K562 (cell line): Measurements from ENCODE around the gene MAP4. TPM values are rescaled to one million over a fixed set of nuclear protein-coding genes. Genes with fewer than 3 reads are reported as not detected.

Experiments used
- ATAC-seq: fragments of 200-7000 bp; cut with Tn5 transposase; 3 replicates; pipeline ENCODE4 v1.9.1; 2020; ENCODE audit warnings: moderate library complexity
- BruUV-seq: library from RNA; stranded (reverse); fragments of 400-500 nt; replicated peaks from 2 replicates; lab custom pipeline; 2021; lab: Mats Ljungman, UMichigan
- CTCF ChIA-PET: fragments of 300-600 bp; formaldehyde crosslinking; extraction: SDS; loops from one replicate; lab custom pipeline; 2021; ENCODE audit warnings: low intra/inter-chr PET ratio; lab: Yijun Ruan, JAX
- POLR2A ChIA-PET: fragments of 300-600, 350-650 bp; sonication (Branson Sonifier 250); formaldehyde crosslinking; extraction: SDS; loops from one replicate; lab custom pipeline; 2021; ENCODE audit warnings: antibody characterized with exemption, inconsistent platforms; lab: Yijun Ruan, JAX
- DNase-seq, 4 experiments: peaks; one replicate each; pipeline versions ENCODE4 v3.0.0 to v3.0.0-alpha.2; 2011 to 2018; ENCODE audit warnings: low spot score in 3 of 4, mixed read lengths in 3 of 4; ENCODE audit errors: extremely low read depth in 1 of 4
- FAIRE-seq: peaks from 2 replicates; lab custom pipeline; 2011; peaks lifted over from hg19 to GRCh38; lab: Jason Lieb, UNC
- H2AFZ ChIP-seq: 2 replicates; pipeline ENCODE4 v1.6.0; 2011; ENCODE audit warnings: low read depth, low read length, control low read depth, inconsistent platforms
- H3K27ac ChIP-seq: fragments of 200-600 bp; 3 replicates; pipeline ENCODE4 v1.8.0; 2011; ENCODE audit warnings: low read depth, mild to moderate bottlenecking, control low read depth, inconsistent platforms, low read length, moderate library complexity, mixed read lengths; ENCODE audit errors: extremely low read depth
- H3K27me3 ChIP-seq, 2 experiments: fragments of 300-600 bp in 1 of 2; 2 replicates in 1 of 2; 3 replicates in 1 of 2; pipeline versions ENCODE4 v1.6.0 to v1.8.0; 2011; ENCODE audit warnings: inconsistent platforms in 2 of 2, low read length in 2 of 2, mild to moderate bottlenecking in 1 of 2, mixed read lengths in 1 of 2, moderate library complexity in 1 of 2; ENCODE audit not compliant: control insufficient read depth in 2 of 2, insufficient read depth in 2 of 2
- H3K36me3 ChIP-seq: fragments of 300-600 bp; 3 replicates; pipeline ENCODE4 v1.8.0; 2011; ENCODE audit warnings: mild to moderate bottlenecking, low read length, inconsistent platforms; ENCODE audit not compliant: control insufficient read depth, insufficient read depth
- H3K4me1 ChIP-seq, 2 experiments: fragments of 200-600 bp in 1 of 2; replicated peaks in 1 of 2; 2 replicates in 1 of 2; 3 replicates in 1 of 2; pipeline versions ENCODE4 v1.5.1 to v1.8.0; 2011; ENCODE audit warnings: inconsistent platforms in 2 of 2, low read length in 2 of 2, mild to moderate bottlenecking in 1 of 2, mixed read lengths in 1 of 2, moderate library complexity in 1 of 2; ENCODE audit not compliant: control insufficient read depth in 2 of 2, insufficient read depth in 2 of 2
- H3K4me2 ChIP-seq: 2 replicates; pipeline ENCODE4 v1.6.1; 2011; ENCODE audit warnings: low read length, control low read depth, inconsistent platforms, mixed read lengths; ENCODE audit not compliant: insufficient read depth
- H3K4me3 ChIP-seq: fragments of 200-600 bp; sonication (generic), shearing (Covaris generic); 2 replicates; pipeline ENCODE4 v1.5.1; 2016; ENCODE audit warnings: control low read depth, inconsistent platforms
- H3K79me2 ChIP-seq: fragments of 200-600 bp; 3 replicates; pipeline ENCODE4 v1.8.0; 2011; ENCODE audit warnings: low read length, inconsistent platforms; ENCODE audit not compliant: control insufficient read depth, insufficient read depth
- H3K9ac ChIP-seq, 2 experiments: 2 replicates each; pipeline versions ENCODE4 v1.6.0 to v1.6.1; 2011; ENCODE audit warnings: low read depth in 2 of 2, low read length in 2 of 2, control low read depth in 1 of 2, inconsistent platforms in 1 of 2, mild to moderate bottlenecking in 1 of 2, mixed read lengths in 1 of 2; ENCODE audit not compliant: insufficient read depth in 1 of 2
- H3K9me1 ChIP-seq: one replicate; pipeline ENCODE4 v1.6.0; 2011; ENCODE audit warnings: inconsistent platforms, mild to moderate bottlenecking, low read length, moderate library complexity; ENCODE audit not compliant: control insufficient read depth, insufficient read depth
- H3K9me3 ChIP-seq: replicated peaks from 2 replicates; pipeline ENCODE4 v1.5.1; 2011; ENCODE audit warnings: low read depth, low read length, inconsistent platforms; ENCODE audit not compliant: control insufficient read depth, insufficient read depth
- H4K20me1 ChIP-seq: replicated peaks from 2 replicates; pipeline ENCODE4 v1.6.1; 2011; ENCODE audit warnings: low read length, inconsistent platforms, mixed read lengths; ENCODE audit not compliant: control insufficient read depth, insufficient read depth
- ATF6 ChIP-seq: sonication (generic); formaldehyde crosslinking; IDR thresholded peaks from 2 replicates; pipeline ENCODE4 v1.4.0; 2020; ENCODE audit warnings: mild to moderate bottlenecking, missing genetic modification reagents
- CBFA2T2 ChIP-seq: fragments of 450-650 bp; conservative IDR thresholded peaks from 2 replicates; pipeline ENCODE4 v1.6.1; 2017; ENCODE audit warnings: mild to moderate bottlenecking
- CBFA2T3 ChIP-seq: fragments of 450-650 bp; IDR thresholded peaks from 2 replicates; pipeline ENCODE4 v1.6.1; 2017
- CHD2 ChIP-seq: IDR thresholded peaks from 2 replicates; pipeline ENCODE4 v1.6.1; 2011; ENCODE audit warnings: low read depth, low read length
- HES1 ChIP-seq: fragments of 450-650 bp; IDR thresholded peaks from 2 replicates; pipeline ENCODE4 v1.6.1; 2016; ENCODE audit warnings: low read depth, mild to moderate bottlenecking, moderate library complexity
- MAFG ChIP-seq: fragments of 450-650 bp; conservative IDR thresholded peaks from 2 replicates; pipeline ENCODE4 v1.6.1; 2016; ENCODE audit warnings: missing genetic modification characterization, missing compliant biosample characterization
- MEIS2 ChIP-seq: fragments of 450-650 bp; IDR thresholded peaks from 2 replicates; pipeline ENCODE4 v1.6.1; 2014; ENCODE audit warnings: mild to moderate bottlenecking; ENCODE audit not compliant: partially characterized antibody
- POLR2B ChIP-seq: fragments of 450-650 bp; IDR thresholded peaks from 2 replicates; pipeline ENCODE4 v1.6.1; 2018; ENCODE audit warnings: low read depth; ENCODE audit not compliant: partially characterized antibody
- RFX1 ChIP-seq: fragments of 450-650 bp; IDR thresholded peaks from 2 replicates; pipeline ENCODE4 v1.6.1; 2016; ENCODE audit warnings: mild to moderate bottlenecking, moderate library complexity
- TRIM24 ChIP-seq, 2 experiments: fragments of 450-650 bp; IDR thresholded peaks; 2 replicates each; pipeline ENCODE4 v1.6.1; 2016
- U2AF1 ChIP-seq: fragments of 200-400 bp; formaldehyde crosslinking; optimal IDR thresholded peaks from 2 replicates; pipeline ENCODE3; 2017; ENCODE audit warnings: mild to moderate bottlenecking, low read depth, low read length, moderate library complexity
- ZNF639 ChIP-seq, 2 experiments: fragments of 200-800 bp in 1 of 2; sonication (Bioruptor generic) in 1 of 2; sonication (generic) in 1 of 2; formaldehyde crosslinking in 1 of 2; IDR thresholded peaks in 1 of 2; conservative IDR thresholded peaks in 1 of 2; 2 replicates each; pipeline versions ENCODE4 v1.5.0 to v1.6.1; 2016 to 2020; ENCODE audit warnings: missing compliant biosample characterization in 1 of 2, missing genetic modification characterization in 1 of 2, missing genetic modification reagents in 1 of 2
- WGBS: fragments of 100-300 bp; shearing (Covaris generic); methylation state at CpG from one replicate; pipeline ENCODE4 v1.1.6; 2016; ENCODE audit warnings: low coverage, mixed read lengths; ENCODE audit not compliant: insufficient coverage; ENCODE audit errors: missing lambda C conversion rate; 5-methylcytosine and 5-hydroxymethylcytosine counted together
- in situ Hi-C: fragments of 300-500 bp; cut with MboI; formaldehyde crosslinking; loops from 4 replicates; pipeline ENCODE4 v1.15.0; 2018; ENCODE audit warnings: inconsistent platforms, mixed read lengths
- intact Hi-C: fragments of 100-400 bp; cut with micrococcal nuclease; formaldehyde crosslinking; loops from 2 replicates; pipeline ENCODE4 v1.14.2; 2022
- polyA plus RNA-seq, 8 experiments: library from polyadenylated mRNA; depleted of rRNA in 4 of 8; stranded (reverse) in 5 of 8; unstranded in 3 of 8; fragments of >200 nt; fragmentation: Nextera tagmentation in 2 of 8; fragmentation: Illumina TruSeq in 1 of 8; extraction: Ambion mirVana in 2 of 8; extraction: Trizol in 1 of 8; gene quantifications; 2 replicates each; pipeline versions ENCODE4 v1.2.1 to v1.2.3, GENCODE V29; 2011 to 2014; ENCODE audit warnings: inconsistent platforms in 1 of 8, missing spikeins in 1 of 8
- total RNA-seq, 7 experiments: library from RNA; depleted of rRNA in 6 of 7; stranded (reverse); fragments of >200 nt in 6 of 7; fragmentation: Illumina TruSeq in 2 of 7; extraction: Trizol in 2 of 7; gene quantifications; 2 replicates each; pipeline versions ENCODE4 v1.2.1 to v1.2.3, GENCODE V29; 2011 to 2021; ENCODE audit warnings: low replicate concordance in 1 of 7

The MAP4 gene
- total and polyA plus RNA-seq, 9 of the 15 experiments (the other 6 are each of a cell fraction or from before 2014, with no cell fraction given) = 13.3 to 141 (median 36.8) TPM

- BruUV-seq = no TSS peak
- ChIA-PET POLR2A (no interaction called here), CTCF (no interaction called here)
- no peaks in the 10 kb centered on the region for H3K9me3 ChIP-seq
- peaks cover 38% of the 10 kb centered on the region for H3K36me3 ChIP-seq
- no peak overlapping the region for H3K27ac ChIP-seq
- intact Hi-C loops (no loop called here), in situ Hi-C loops (no loop called here)
- TF ChIP-seq RFX1 (0 out of 2 replicates have a peak, but pooled peaks have one; percentile 45), U2AF1 (no peak), CBFA2T3 (peak; percentile 44; the same call in 1 of the 2 replicates), CBFA2T2 (0 out of 2 replicates have a peak, but pooled peaks have one; percentile 8), MEIS2 (peak; percentile 14)
- no peak overlapping the region for H3K9ac ChIP-seq
- ATAC-seq = no peak
- H3K4me2 ChIP-seq = no peak overlapping the region
- no peak overlapping the region for H3K4me3 ChIP-seq
- peaks cover 6 to 17% of the 10 kb centered on the region in 2 experiments; a peak in 3 of 5 replicates for H3K4me1 ChIP-seq
- DNase-seq = peak in 1 of 4 experiments; percentile 25
- no peaks in the 10 kb centered on the region for H4K20me1 ChIP-seq
- no peak for FAIRE-seq
- no peak overlapping the region for H2AFZ ChIP-seq
- H3K79me2 ChIP-seq = no peaks in the 10 kb centered on the region
- H3K27me3 ChIP-seq = no peaks in the 10 kb centered on the region
- peaks cover 3% of the 10 kb centered on the region for H3K9me1 ChIP-seq
- 69% methylated on average over 1 of the region's 1 CpG for WGBS
Measured at GRCh38 chr3:47910233-47910632, 106.0 kb downstream of the MAP4 start.

GRCh38 chr3:47909607-47910006 lies 106.6 kb downstream of the MAP4 start:
- DNase-seq = no peak
- Histone ChIP-seq H3K4me3 (no peak overlapping the region), H3K9ac (no peak overlapping the region), H3K4me1 (peaks cover 6 to 17% of the 10 kb centered on the region in 2 experiments; a peak in 3 of 5 replicates), H3K27ac (no peak overlapping the region), H3K9me1 (peaks cover 3% of the 10 kb centered on the region), H4K20me1 (no peaks in the 10 kb centered on the region), H3K4me2 (no peak overlapping the region), H3K9me3 (no peaks in the 10 kb centered on the region), H3K27me3 (no peaks in the 10 kb centered on the region), H3K79me2 (no peaks in the 10 kb centered on the region), H2AFZ (no peak overlapping the region), H3K36me3 (peaks cover 38% of the 10 kb centered on the region)
- CTCF ChIA-PET = no interaction called here
- POLR2A ChIA-PET = interaction anchor here (3.4 kb wide), 1 partner anchor 17 kb away, joined by 14 read pairs; no protein-coding TSS in a partner anchor
- FAIRE-seq = no peak
- no TSS peak for BruUV-seq
- ATAC-seq = no peak
- 82% methylated on average over 2 of the region's 2 CpGs for WGBS
- intact Hi-C loops = no loop called here
- in situ Hi-C loops = no loop called here
- no peak for TF ChIP-seq HES1
- TF ChIP-seq ZNF639 (CRISPR knock-in tag; conservative IDR thresholded peaks at IDR 0.05 in 1 of 2, IDR thresholded peaks at IDR 0.05 in 1 of 2) = no peak
- TF ChIP-seq MAFG (tag) = 0 out of 2 replicates have a peak, but pooled peaks have one; percentile 13
- TF ChIP-seq TRIM24 (IDR thresholded peaks at IDR 0.05) = no peak
- TF ChIP-seq POLR2B = no peak
- TF ChIP-seq ATF6 (CRISPR knock-in tag) = no peak
- TF ChIP-seq CHD2 = no peak
